ENCODE data around the gene NHLRC4.

NHLRC4 gene

DNA sequence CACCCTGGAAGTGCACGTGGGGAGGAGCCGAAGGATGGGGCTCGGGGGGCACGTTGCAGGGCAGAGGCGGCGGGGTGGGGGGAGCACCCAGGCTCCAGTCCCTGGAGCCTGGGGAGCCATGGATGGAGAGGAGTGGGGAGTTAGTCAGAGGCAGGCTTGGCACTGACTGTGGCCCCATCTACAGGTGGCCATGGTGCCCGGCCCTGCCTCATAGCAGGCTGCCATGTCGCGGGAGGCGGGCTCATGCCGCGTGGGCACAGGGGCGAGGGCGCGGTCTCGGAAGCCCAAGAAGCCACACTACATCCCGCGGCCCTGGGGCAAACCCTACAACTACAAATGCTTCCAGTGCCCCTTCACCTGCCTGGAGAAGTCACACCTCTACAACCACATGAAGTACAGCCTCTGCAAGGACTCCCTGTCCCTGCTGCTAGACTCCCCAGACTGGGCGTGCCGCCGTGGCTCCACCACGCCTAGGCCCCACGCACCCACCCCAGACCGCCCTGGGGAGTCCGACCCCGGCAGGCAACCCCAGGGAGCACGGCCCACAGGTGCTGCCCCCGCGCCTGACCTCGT is 3.6 kb upstream of the NHLRC4 start:
- no peak overlapping the region for H3K4me3 Mint-ChIP-seq
- H3K36me3 Mint-ChIP-seq (ENCODE audit: low read depth), result no peaks in the 10 kb centered on the region
- DNase-seq, result no peak
- TF ChIP-seq, protein P1, sequence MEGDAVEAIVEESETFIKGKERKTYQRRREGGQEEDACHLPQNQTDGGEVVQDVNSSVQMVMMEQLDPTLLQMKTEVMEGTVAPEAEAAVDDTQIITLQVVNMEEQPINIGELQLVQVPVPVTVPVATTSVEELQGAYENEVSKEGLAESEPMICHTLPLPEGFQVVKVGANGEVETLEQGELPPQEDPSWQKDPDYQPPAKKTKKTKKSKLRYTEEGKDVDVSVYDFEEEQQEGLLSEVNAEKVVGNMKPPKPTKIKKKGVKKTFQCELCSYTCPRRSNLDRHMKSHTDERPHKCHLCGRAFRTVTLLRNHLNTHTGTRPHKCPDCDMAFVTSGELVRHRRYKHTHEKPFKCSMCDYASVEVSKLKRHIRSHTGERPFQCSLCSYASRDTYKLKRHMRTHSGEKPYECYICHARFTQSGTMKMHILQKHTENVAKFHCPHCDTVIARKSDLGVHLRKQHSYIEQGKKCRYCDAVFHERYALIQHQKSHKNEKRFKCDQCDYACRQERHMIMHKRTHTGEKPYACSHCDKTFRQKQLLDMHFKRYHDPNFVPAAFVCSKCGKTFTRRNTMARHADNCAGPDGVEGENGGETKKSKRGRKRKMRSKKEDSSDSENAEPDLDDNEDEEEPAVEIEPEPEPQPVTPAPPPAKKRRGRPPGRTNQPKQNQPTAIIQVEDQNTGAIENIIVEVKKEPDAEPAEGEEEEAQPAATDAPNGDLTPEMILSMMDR (IDR thresholded peaks at IDR 0.05), result no peak
- H3K4me1 Mint-ChIP-seq, result peaks cover 35% of the 10 kb centered on the region
- no peaks in the 10 kb centered on the region for H3K9me3 Mint-ChIP-seq
- H3K27ac Mint-ChIP-seq, result no peak overlapping the region
- H3K27me3 Mint-ChIP-seq (ENCODE audit: low read depth, poor library complexity), result peaks cover 30% of the 10 kb centered on the region

DNA sequence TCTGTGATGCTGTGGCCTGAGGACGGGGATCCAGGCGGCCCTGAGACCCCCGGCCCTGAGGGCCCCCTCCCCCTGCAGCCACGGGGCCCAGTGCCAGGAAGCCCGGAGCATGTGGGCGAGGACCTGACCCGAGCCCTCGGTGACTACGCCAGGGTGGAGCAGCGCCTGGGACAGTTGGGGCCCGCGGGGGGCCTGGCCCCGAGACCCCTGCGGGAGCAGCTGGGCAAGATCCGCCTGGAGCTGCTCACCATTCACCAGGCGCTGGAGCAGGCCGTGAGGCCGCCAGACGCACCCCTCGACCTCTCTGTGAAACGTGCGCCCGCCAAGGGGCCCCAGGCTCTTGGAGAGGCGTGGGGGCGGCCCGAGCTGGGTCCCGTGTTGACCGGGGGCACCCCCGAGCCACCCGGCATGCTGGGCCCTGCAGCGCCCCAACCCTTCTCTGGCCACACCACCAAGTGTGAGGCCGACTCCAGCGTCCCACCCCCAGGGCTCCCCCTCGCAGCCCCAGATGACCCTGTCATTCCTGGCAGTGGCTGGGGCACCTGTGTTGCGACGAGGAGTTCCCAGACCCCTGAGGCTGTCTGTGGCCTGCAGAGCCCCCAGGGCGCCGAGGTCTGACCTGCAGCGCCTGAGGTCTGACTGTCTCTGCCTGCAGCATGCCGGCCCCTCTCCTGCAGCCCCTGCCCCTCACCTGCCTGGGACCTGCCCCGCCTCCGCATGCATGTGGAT is 2.0 kb upstream of the NHLRC4 start:
- TF ChIP-seq, protein P1 (IDR thresholded peaks at IDR 0.05), result no peak
- Mint-ChIP-seq H3K36me3 (ENCODE audit: low read depth) (no peaks in the 10 kb centered on the region), H3K4me3 (no peak overlapping the region), H3K4me1 (peaks cover 39% of the 10 kb centered on the region), H3K27me3 (ENCODE audit: low read depth, poor library complexity) (peaks cover 15% of the 10 kb centered on the region), H3K9me3 (no peaks in the 10 kb centered on the region), H3K27ac (no peak overlapping the region)
- DNase-seq, result no peak

DNA sequence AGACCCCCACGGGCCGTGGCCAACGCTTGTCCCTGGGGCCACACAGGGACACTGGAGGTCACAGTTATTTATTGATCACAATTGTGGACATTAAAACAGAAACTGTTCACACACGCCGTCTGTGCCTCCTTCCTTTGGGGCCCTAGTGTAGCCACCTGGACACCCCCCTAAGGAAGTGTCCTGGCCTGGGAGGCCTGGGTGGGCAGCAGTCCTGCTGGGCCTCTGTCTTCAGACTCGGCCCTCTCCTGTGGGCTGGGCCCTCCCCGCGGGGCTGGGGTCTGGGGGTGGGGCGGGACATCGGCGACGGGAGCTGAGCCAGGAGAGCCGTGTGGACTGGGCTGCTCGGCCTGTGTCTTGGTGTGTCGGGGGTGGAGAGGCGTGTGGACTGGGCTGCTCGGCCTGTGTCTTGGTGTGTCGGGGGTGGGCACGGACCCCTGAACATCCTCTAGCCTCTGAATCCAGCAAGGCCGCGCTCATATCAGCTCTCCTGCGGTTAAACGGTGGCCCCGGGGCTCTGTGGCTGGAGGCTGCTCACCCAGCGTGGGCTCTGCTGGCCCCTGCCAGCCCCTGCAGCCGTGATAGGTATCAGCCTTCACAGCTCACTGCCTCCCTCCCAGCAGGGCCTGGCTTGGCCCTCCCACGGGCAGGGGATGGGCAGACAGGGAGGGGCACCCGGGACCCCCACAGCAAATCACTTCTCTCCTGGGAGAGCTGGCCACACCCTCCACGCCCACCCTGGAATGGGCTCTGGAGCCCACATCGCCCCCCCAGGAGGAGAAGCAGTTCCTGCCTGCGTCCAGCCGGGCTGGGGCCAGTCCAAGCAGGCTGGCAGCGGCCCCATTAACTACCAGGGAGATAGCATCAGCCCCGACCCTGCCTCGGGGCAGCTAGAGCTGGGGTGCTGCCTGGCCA is 1.1 kb upstream of the NHLRC4 start:
- peak overlapping the region; percentile 54 for H3K4me3 Mint-ChIP-seq
- no peaks in the 10 kb centered on the region for H3K9me3 Mint-ChIP-seq
- TF ChIP-seq, protein P1 (IDR thresholded peaks at IDR 0.05), result no peak
- H3K27ac Mint-ChIP-seq, result no peak overlapping the region
- no peaks in the 10 kb centered on the region for H3K36me3 Mint-ChIP-seq (ENCODE audit: low read depth)
- H3K27me3 Mint-ChIP-seq (ENCODE audit: low read depth, poor library complexity), result peaks cover 19% of the 10 kb centered on the region
- H3K4me1 Mint-ChIP-seq, result peaks cover 41% of the 10 kb centered on the region
- DNase-seq, result peak; percentile 57

DNA sequence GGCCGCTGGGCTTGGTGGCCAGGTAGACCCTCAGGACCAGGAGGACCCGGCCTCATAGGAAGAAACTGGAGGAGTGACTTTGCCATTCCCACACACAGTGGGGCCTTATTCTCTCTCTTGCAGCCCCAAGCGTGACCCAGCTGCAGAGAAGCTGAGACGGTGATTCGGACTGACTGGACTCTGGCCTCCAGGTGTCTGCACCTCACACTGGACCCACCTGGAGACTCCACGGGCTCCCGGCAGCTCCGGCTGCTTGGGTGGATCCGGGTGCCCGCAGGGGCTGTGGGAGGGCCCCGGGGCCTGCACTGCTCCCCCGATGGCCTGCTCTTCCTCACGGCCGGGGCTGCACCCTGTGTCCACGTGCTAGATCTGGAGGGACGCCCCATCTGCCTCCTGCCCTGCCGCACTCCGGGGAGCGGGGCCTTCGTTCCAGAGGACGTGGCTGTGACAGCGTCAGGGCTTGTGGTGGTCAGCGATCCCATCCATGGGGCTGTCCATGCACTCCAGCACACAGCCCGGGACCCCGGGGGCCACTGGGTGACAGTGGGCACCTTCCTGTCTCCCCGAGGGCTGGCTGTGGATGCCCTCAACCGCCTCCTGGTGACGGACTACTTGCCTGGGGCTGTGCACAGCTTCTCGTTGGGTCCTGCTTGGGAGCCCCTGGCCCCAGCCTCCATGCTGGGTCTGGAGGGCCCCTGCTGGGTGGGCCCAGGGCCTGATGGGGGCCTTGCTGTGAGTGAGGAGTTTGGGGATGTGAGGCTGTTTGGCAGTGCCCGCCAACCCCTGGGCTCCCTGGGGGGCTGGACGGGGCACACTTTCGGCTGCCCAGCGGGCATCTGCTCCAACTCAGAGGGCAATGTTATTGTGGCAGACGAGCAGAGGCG is 810 bp downstream of the NHLRC4 start:
- H3K4me3 Mint-ChIP-seq, result peak overlapping the region; percentile 34
- TF ChIP-seq, protein P1 (IDR thresholded peaks at IDR 0.05), result no peak
- no peaks in the 10 kb centered on the region for H3K9me3 Mint-ChIP-seq
- H3K36me3 Mint-ChIP-seq (ENCODE audit: low read depth), result no peaks in the 10 kb centered on the region
- H3K27me3 Mint-ChIP-seq (ENCODE audit: low read depth, poor library complexity), result peaks cover 8% of the 10 kb centered on the region
- no peak for DNase-seq
- peaks cover 51% of the 10 kb centered on the region for H3K4me1 Mint-ChIP-seq
- H3K27ac Mint-ChIP-seq, result peak overlapping the region; percentile 48

DNA sequence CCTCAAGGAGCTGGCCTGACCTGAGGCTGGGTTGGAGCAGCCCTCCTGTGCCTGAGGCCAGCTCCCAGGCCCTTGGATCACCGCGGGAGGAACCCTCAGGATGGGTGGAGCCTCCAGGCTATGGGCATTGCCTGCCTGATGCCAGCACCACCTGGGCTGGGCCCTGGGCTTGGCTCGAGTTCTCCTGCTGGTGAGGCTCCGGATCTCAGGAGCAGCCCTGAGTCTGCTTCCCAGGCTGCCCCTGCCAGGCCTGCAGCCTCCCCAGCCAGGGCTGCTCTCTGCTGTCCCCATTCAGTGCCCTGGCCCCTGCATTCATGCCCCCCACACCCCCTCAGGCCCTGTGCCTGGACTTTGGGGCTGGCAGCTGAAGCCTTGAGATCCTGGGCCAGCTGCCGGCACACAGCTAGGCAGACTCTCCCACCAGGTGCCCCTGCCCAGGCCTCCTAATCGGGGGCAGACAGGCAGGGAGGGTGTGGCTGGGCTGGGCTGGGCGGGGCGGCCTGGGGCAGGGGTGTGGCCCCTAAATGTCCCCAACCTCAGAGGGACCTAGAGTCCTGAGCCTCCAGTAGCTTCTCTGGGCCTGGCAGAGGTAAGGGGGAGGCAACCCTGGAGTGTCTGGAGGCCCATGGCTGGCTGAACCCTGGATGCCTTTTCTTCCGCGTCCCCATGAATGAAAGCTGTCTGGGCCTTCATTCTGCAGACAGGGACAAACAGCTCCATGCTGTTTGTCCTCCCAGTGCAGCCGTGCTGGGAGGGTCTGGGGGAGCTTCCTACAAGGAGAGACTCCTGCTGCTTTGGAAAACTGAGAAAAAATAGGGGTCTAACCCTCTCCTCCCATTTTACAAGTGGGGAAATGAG is 1.8 kb downstream of the NHLRC4 start:
- Mint-ChIP-seq H3K27me3 (ENCODE audit: low read depth, poor library complexity) (peaks cover 4% of the 10 kb centered on the region), H3K4me1 (peaks cover 49% of the 10 kb centered on the region), H3K4me3 (peak overlapping the region; percentile 89), H3K9me3 (no peaks in the 10 kb centered on the region), H3K36me3 (ENCODE audit: low read depth) (no peaks in the 10 kb centered on the region), H3K27ac (peak overlapping the region; percentile 98)
- TF ChIP-seq, protein P1 (IDR thresholded peaks at IDR 0.05), result no peak
- DNase-seq, result no peak
